GM19468 (cell line): ENCODE results near the gene ECHDC1.

ENCODE experiments used
- ATAC-seq: cut with Tn5 transposase; IDR thresholded peaks from one replicate; pipeline ENCODE4 v1.9.1; 2021; ENCODE audit warnings: mild to moderate bottlenecking, moderate library complexity, moderate number of reproducible peaks; ENCODE audit not compliant: unreplicated experiment; ENCODE audit errors: extremely low read depth

ECHDC1 gene

DNA sequence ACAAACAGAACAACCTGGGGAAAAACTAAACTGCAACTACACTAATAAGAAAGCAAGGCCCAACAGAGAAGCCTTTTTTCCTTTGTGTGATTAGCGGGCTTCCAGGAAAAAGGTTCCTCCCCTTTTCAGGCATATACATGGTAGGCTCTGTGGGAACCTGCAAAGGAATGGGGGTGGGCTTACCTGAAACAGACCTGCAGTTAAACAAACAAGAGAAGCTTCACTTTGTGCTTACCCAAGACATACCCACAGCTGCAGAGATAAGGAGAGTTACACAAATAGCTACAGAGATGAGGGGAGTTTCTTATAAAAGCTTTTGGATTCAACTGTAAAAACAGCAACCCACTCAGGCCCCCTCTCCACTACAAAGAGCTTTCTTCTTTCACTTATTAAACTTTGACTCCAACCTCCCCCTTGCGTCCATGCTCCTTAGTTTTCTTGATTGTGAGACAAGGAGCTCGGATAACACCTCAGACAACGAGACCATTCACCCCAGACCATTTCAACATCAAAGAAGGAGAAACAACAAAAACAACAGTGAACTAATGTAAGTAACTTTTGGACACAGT, 45.8 kb downstream of the ECHDC1 start:
- no peak for ATAC-seq

GRCh38 chr6:127291495-127291894, 51.9 kb downstream of the ECHDC1 start:
- ATAC-seq: peak; percentile 85

- no peak for ATAC-seq
Observed at GRCh38 chr6:127290391-127291265, 52.8 kb downstream of the ECHDC1 start.

DNA sequence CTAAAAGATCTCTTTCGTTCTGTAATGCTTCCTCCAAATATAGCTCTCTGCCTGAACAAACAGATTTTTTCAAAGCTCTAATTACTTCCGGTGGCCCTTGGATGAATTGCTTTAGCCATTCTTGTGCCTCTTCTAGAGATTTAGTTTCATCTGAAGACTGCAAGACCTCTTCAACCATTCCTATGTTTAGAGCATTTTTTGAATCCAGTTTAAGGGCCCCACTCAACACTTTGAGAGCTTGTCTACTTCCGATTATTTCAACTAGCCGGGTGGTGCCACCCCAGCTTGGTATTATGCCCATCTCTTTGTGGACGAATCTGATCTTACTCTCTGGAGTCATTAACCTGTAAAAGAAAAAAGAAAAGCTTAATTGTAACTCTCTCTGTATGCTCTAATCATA, 53.5 kb downstream of the ECHDC1 start:
- no peak for ATAC-seq

- no peak for ATAC-seq
Observed at GRCh38 chr6:127288705-127289104, 54.7 kb downstream of the ECHDC1 start.

GRCh38 chr6:127282184-127282583, 61.2 kb downstream of the ECHDC1 start:
- ATAC-seq: no peak

- no peak for ATAC-seq
Observed at GRCh38 chr6:127279815-127280214, 63.6 kb downstream of the ECHDC1 start.

GRCh38 chr6:127277878-127278843, 65.2 kb downstream of the ECHDC1 start:
- no peak for ATAC-seq

- ATAC-seq: no peak
Observed at GRCh38 chr6:127276331-127276730, 67.1 kb downstream of the ECHDC1 start.

DNA sequence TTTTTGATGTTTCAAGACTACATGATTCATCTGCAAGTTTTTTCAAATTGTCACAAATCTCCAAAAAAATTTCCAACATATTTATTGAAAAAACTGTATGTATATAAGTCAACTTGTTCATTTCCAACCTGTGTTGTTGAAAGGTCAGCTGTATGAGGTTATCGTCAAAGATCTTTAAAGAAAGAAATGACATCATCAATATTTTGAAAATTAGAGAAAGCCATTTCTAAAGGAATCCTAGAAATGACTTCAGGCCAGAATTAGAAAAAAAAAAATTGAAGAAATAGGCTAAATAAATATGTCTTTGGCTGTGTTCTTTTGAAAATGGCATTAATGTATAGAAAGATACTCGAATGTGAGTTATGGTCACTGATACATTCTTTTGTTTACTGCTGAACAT, 69.9 kb downstream of the ECHDC1 start:
- no peak for ATAC-seq

DNA sequence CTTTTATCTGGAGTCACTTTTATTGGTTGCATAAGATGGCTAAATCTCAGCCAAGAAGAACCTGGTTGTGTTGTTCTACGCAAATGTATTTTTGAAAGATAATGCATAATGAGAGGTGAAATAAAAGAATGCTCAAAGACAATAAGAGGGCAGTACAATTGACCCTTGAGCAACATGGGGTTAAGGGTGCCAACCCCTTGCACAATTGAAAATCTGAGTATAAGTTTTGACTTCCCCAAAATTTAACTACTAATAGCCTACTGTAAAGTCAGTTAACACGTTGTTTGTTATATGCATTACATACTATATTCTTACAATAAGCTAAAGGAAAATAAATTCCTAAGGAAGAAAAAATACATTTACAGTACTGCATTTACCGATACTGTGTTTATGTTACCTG, 70.8 kb downstream of the ECHDC1 start:
- no peak for ATAC-seq

GRCh38 chr6:127267646-127268625, 75.5 kb downstream of the ECHDC1 start:
- no peak for ATAC-seq

DNA sequence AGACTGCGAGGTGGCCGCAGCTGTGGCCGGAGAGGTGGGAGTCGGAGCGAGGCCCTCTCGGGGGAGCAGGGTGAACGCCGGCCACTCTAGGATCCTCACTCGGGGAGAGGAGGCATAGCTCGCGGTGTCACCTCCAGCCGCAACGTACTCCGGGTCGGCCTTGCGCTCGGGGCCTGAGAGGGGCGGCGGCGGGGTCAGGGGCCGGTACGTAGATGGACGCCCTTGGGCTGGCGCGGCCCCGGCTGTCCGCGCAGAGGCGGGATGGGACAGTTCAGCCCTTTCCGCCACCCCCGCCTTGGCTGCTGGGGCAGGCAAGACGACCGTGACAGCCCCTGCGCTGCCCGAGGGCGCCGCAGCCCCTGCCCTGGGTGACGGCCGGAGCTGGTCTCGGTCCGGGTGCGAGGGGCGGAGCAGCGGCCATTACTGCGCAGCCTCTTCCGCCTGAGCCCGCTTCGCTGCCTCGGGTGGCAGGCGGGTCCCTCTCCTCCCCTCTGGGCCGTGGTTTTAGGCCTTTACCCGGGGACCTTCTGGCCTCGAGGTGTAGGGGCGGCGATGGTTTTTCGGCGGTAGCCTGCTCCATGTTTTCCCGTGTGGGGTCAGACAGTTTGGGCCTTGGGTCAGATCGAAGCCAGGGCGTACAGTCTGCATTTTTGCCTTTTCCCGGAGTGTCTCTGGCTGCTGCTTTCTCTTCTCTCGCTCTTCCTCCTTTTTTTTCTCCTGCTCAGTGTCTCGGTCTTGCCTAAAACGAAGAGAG, 76.3 kb downstream of the ECHDC1 start:
- peak; percentile 53 for ATAC-seq

DNA sequence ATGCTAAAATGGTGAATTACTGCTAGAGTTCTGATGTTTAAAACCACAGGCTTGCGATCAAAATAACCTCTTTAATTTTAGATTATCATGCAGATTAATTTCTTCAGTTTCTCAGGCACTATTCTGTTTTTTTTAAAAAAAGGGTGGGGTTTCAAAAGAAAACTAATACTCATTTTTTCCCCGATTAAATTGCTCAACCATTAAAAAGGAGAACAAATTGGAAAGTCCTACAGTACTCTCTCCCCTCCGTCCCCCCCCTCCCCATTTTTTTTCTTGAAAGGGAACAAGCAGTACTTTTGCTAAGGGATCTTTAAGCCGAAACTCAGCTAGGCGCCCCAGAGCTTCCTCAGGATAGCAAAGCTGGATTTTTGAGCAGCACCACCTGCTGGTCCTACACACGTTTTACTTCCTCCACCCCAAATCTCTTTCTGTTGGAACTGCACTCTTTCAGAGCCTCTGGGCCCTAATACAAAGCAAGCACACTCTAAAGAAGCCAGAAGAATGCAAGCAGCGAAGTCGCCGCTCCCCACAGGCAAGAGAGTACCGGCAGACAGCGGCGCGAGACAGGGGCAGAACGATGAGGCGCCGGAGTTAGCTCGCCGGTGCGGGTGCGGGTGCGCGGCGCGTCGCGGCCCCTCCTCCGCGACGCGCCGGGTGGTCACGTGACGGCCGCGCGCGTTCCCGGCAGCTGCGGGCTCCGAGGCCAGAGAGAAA, 77.1 kb downstream of the ECHDC1 start, which contains the start of gene RNF146:
Gene RNF146, plus strand, starts transcription at position 687 of the 714 bp plus-strand sequence. CDS start 13,475 bp downstream, outside the sequence.
- peak; percentile 54 for ATAC-seq

- ATAC-seq: no peak
Observed at GRCh38 chr6:127263481-127263880, 79.9 kb downstream of the ECHDC1 start.

GRCh38 chr6:127262896-127263295, 80.5 kb downstream of the ECHDC1 start:
- ATAC-seq: no peak

GRCh38 chr6:127255286-127255685, 88.1 kb downstream of the ECHDC1 start:
- ATAC-seq: no peak

- no peak for ATAC-seq
Observed at GRCh38 chr6:127249621-127250020, 93.8 kb downstream of the ECHDC1 start.
